HUES48 (cell line): ENCODE data around the gene SLAMF6.
A peak's percentile ranks its signal among the peaks of the same experiment; 100 is the strongest.
"Not testable (repeated sequence)": the region's sequence is repeated elsewhere in the genome, so short reads cannot be mapped to it uniquely, and the experiment has no call there.

ENCODE experiments used
- H3K27ac ChIP-seq: one replicate; pipeline ENCODE4 v1.7.0; 2013; ENCODE audit warnings: low read depth, low read length, inconsistent platforms
- H3K27me3 ChIP-seq: 2 replicates; pipeline ENCODE4 v1.6.1; 2013; ENCODE audit warnings: mild to moderate bottlenecking, low read length; ENCODE audit not compliant: control insufficient read depth, insufficient read depth
- H3K36me3 ChIP-seq: 2 replicates; pipeline ENCODE4 v1.6.1; 2013; ENCODE audit warnings: low read length; ENCODE audit not compliant: control insufficient read depth, insufficient read depth
- H3K4me1 ChIP-seq: 2 replicates; pipeline ENCODE4 v1.6.1; 2013; ENCODE audit warnings: mild to moderate bottlenecking, low read length; ENCODE audit not compliant: control insufficient read depth, insufficient read depth
- H3K4me3 ChIP-seq: 2 replicates; pipeline ENCODE4 v1.5.1; 2013; ENCODE audit warnings: mild to moderate bottlenecking, low read depth, low read length
- H3K9ac ChIP-seq: 2 replicates; pipeline ENCODE4 v1.6.1; 2013; ENCODE audit warnings: mild to moderate bottlenecking, low read depth, low read length, moderate library complexity
- H3K9me3 ChIP-seq: 2 replicates; pipeline ENCODE4 v1.6.1; 2013; ENCODE audit warnings: low read length; ENCODE audit not compliant: control insufficient read depth, insufficient read depth

Gene SLAMF6

GRCh38 chr1:160541622-160542302, 18.7 kb upstream of the SLAMF6 start:
- H3K36me3 ChIP-seq: no peaks in the 10 kb centered on the region
- H3K27ac ChIP-seq: no peak overlapping the region
- no peak overlapping the region for H3K4me3 ChIP-seq
- no peak overlapping the region for H3K9ac ChIP-seq
- H3K27me3 ChIP-seq: no peaks in the 10 kb centered on the region
- no peaks in the 10 kb centered on the region for H3K9me3 ChIP-seq
- H3K4me1 ChIP-seq: no peaks in the 10 kb centered on the region

- Histone ChIP-seq H3K9ac (no peak overlapping the region), H3K27ac (no peak overlapping the region), H3K4me1 (no peaks in the 10 kb centered on the region), H3K9me3 (no peaks in the 10 kb centered on the region), H3K27me3 (no peaks in the 10 kb centered on the region), H3K4me3 (no peak overlapping the region), H3K36me3 (no peaks in the 10 kb centered on the region)
Observed at GRCh38 chr1:160540859-160541233, 17.8 kb upstream of the SLAMF6 start.

DNA sequence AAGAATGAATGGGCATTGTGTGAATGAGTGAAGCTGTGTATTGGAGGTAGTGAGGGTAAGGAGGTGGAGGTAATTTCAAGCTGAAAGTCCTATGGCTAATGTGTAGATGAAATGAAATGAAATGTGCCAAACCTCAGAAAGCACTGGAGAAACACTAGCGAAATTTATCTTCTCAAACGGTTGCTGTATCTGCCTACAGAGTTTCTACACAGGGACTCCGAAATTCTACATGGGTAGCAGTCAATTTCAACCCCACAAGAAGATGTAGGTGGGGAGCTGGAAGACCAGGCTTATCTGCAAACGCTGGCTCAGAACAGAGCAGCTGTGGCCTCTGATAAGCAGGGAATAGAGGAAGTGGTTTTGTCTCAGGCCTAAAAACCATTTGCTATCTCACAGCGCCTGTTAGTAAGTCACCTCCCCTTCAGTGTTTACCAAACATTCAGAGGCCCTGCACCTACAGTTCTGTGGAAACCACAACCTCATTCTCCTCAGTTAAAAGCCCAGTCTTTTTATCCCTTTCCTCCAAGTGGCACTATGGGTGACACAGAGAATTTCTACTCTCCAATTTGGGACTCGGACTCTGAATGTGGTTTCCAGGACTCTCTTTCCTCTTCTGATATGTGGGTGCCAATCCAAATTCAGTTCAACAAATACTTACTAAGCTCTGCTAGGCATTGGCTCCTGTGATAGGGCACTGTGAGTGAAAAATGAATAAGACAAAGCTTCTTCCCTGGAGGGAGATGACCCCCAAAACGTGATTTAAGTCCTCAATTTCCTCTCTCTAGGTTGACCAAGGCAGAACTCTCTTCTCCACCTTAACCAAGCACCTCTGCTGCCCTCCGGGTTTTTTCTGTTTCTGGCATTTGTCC, 17.2 kb upstream of the SLAMF6 start:
- peak overlapping the region; percentile 1 for H3K27ac ChIP-seq
- no peaks in the 10 kb centered on the region for H3K27me3 ChIP-seq
- no peaks in the 10 kb centered on the region for H3K36me3 ChIP-seq
- H3K4me1 ChIP-seq: no peaks in the 10 kb centered on the region
- no peaks in the 10 kb centered on the region for H3K9me3 ChIP-seq
- H3K4me3 ChIP-seq: no peak overlapping the region
- no peak overlapping the region for H3K9ac ChIP-seq

DNA sequence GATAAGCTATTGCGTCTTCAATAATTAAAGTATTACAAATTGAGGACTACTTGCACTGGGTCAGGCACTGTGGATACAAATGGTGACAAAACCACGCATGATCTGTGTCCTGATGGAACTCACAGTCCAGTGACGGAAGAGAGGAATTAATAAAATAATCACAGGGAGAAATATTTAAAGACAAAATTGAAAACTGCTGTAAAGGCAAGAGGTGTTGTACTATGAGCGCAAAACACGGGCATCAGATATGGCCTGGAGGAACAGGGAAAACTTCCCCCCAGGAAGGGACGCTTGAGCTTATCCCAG, 16.6 kb upstream of the SLAMF6 start:
- no peak overlapping the region for H3K4me3 ChIP-seq
- peak overlapping the region; percentile 1 for H3K27ac ChIP-seq
- no peaks in the 10 kb centered on the region for H3K36me3 ChIP-seq
- H3K9me3 ChIP-seq: peaks cover 3% of the 10 kb centered on the region
- H3K27me3 ChIP-seq: no peaks in the 10 kb centered on the region
- H3K9ac ChIP-seq: no peak overlapping the region
- no peaks in the 10 kb centered on the region for H3K4me1 ChIP-seq

DNA sequence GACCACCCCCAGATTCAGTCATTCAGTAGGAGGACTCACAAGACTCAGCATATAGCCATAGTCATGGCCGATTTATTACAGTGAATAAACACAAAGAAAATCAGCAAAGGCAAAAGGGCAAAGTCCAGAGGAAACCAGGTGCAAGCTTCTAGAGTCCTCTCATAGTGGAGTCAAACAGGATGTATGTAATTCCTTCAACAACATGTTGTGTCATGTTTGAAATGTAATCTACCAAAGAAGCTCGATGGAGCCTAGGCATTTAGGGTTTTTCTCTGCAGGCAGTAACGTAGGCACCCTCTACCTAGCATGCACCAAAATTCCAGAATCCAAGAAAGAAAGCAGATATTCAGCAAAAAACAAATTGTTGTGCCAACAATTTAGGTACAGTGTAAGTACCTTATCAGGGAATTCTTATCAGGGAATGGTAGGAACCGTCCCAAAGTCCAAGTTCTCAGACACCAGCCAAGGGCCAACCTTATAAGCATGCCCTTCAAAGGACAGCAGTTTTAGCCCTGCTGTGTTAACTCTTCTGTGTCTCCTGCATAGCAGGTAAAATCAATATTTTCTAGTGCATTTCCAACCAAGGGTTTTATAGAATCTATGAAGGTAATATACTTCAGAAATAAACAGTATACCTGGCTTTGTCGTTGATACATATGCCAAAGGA, 16.1 kb upstream of the SLAMF6 start:
- no peak overlapping the region for H3K9ac ChIP-seq
- H3K27ac ChIP-seq: no peak overlapping the region
- H3K27me3 ChIP-seq: no peaks in the 10 kb centered on the region
- no peak overlapping the region for H3K4me3 ChIP-seq
- H3K36me3 ChIP-seq: no peaks in the 10 kb centered on the region
- peaks cover 8% of the 10 kb centered on the region for H3K9me3 ChIP-seq
- H3K4me1 ChIP-seq: no peaks in the 10 kb centered on the region

- H3K9me3 ChIP-seq: peaks cover 12% of the 10 kb centered on the region
- no peaks in the 10 kb centered on the region for H3K36me3 ChIP-seq
- H3K4me1 ChIP-seq: no peaks in the 10 kb centered on the region
- no peak overlapping the region for H3K27ac ChIP-seq
- H3K9ac ChIP-seq: no peak overlapping the region
- no peaks in the 10 kb centered on the region for H3K27me3 ChIP-seq
- H3K4me3 ChIP-seq: no peak overlapping the region
Observed at GRCh38 chr1:160537714-160538665, 14.9 kb upstream of the SLAMF6 start.

- H3K9me3 ChIP-seq: peaks cover 18% of the 10 kb centered on the region
- H3K27me3 ChIP-seq: no peaks in the 10 kb centered on the region
- H3K4me1 ChIP-seq: no peaks in the 10 kb centered on the region
- H3K4me3 ChIP-seq: no peak overlapping the region
- H3K27ac ChIP-seq: no peak overlapping the region
- H3K36me3 ChIP-seq: no peaks in the 10 kb centered on the region
- H3K9ac ChIP-seq: no peak overlapping the region
Observed at GRCh38 chr1:160534823-160535605, 12.0 kb upstream of the SLAMF6 start.

DNA sequence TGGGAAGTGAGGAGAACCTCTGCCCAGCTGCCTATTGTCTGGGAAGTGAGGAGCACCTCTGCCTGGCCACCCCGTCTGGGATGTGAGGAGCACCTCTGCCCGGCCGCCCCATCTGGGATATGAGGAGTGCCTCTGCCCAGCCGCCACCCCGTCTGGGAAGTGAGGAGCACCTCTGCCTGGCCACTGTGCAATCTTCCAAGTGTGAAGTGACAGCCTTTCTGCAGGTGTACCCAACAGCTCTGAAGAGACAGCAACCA, 9.4 kb upstream of the SLAMF6 start:
- H3K9me3 ChIP-seq: peaks cover 18% of the 10 kb centered on the region
- H3K4me3 ChIP-seq, H3K27ac ChIP-seq, H3K9ac ChIP-seq, H3K4me1 ChIP-seq, H3K27me3 ChIP-seq, H3K36me3 ChIP-seq: not testable (repeated sequence)

DNA sequence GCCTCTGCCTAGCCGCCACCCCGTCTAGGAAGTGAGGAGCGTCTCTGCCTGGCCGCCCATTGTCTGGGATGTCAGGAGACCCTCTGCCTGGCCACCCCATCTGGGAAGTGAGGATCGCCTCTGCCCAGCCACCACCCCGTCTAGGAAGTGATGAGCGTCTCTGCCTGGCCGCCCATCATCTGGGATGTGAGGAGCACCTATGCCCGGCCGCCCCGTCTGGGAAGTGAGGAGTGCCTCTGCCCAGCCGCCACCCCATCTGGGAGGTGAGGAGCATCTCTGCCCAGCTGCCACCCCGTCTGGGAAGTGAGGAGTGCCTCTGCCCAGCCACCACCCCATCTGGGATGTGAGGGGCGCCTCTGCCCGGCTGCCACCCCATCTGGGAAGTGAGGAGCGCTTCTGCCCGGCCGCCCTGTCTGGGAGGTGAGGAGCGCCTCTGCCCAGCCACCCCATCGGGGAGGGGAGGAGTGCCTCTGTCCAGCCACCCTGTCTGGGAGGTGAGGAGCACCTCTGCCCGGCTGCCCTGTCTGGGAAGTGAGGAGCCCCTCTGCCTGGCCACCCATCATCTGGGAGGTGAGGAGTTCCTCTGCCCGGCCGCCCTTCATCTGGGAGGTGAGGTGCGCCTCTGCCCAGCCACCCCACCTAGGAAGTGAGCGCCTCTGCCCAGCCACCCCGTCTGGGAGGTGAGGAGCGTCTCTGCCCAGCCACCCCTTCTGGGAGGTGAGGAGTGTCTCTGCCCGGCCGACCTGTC, 8.9 kb upstream of the SLAMF6 start:
- not testable (repeated sequence) for H3K9ac ChIP-seq, H3K27me3 ChIP-seq, H3K27ac ChIP-seq, H3K4me3 ChIP-seq, H3K36me3 ChIP-seq, H3K4me1 ChIP-seq
- H3K9me3 ChIP-seq: peaks cover 18% of the 10 kb centered on the region
